K562 (cell line): ENCODE measurements around the gene THEMIS. TPM values are rescaled to one million over a fixed set of nuclear protein-coding genes. Genes with fewer than 3 reads are reported as not detected.

Experiments used
- C11orf30 ChIP-seq: fragments of 450-650 bp; IDR thresholded peaks from 2 replicates; pipeline ENCODE4 v1.6.1; 2016; ENCODE audit warnings: low read depth, mild to moderate bottlenecking
- CAMTA2 ChIP-seq: fragments of 250-450 bp; sonication (Bioruptor Pico); conservative IDR thresholded peaks from 2 replicates; pipeline ENCODE4 v1.5.1; 2022
- CC2D1A ChIP-seq: fragments of 450-650 bp; IDR thresholded peaks from 2 replicates; pipeline ENCODE4 v1.6.1; 2017; ENCODE audit warnings: mild to moderate bottlenecking
- MAFG ChIP-seq: fragments of 450-650 bp; conservative IDR thresholded peaks from 2 replicates; pipeline ENCODE4 v1.6.1; 2016; ENCODE audit warnings: missing genetic modification characterization, missing compliant biosample characterization
- MAFK ChIP-seq: IDR thresholded peaks from 2 replicates; pipeline ENCODE4 v1.6.1; 2011; ENCODE audit warnings: low read length, improper control_type of control experiment
- NR4A1 ChIP-seq, 2 experiments: fragments of 250-450 bp in 1 of 2; fragments of 450-650 bp in 1 of 2; sonication (Bioruptor Pico) in 1 of 2; IDR thresholded peaks; 2 replicates each; pipeline versions ENCODE4 v1.4.0 to v1.6.1; 2016 to 2020; ENCODE audit warnings: mild to moderate bottlenecking in 2 of 2, missing compliant biosample characterization in 1 of 2, missing genetic modification characterization in 1 of 2, moderate library complexity in 1 of 2
- WHSC1 ChIP-seq: IDR thresholded peaks from one replicate; pipeline ENCODE4 v1.6.1; 2012; ENCODE audit warnings: low read length, control low read depth, inconsistent platforms
- ZNF143 ChIP-seq: sonication (generic); formaldehyde crosslinking; IDR thresholded peaks from 2 replicates; pipeline ENCODE4 v1.9.0; 2022; ENCODE audit warnings: mild to moderate bottlenecking, missing genetic modification reagents
- ZNF707 ChIP-seq: fragments of 250-450 bp; sonication (Bioruptor Pico); conservative IDR thresholded peaks from 2 replicates; pipeline ENCODE4 v1.8.0; 2022; ENCODE audit warnings: inconsistent platforms, mild to moderate bottlenecking, moderate library complexity
- ZNF785 ChIP-seq: fragments of 250-450 bp; sonication (Bioruptor Pico); IDR thresholded peaks from 2 replicates; pipeline ENCODE4 v1.4.0; 2020; ENCODE audit warnings: mild to moderate bottlenecking
- ZNF830 ChIP-seq: fragments of 250-450 bp; sonication (Bioruptor Pico); IDR thresholded peaks from 2 replicates; pipeline ENCODE4 v1.5.0; 2021; ENCODE audit warnings: mild to moderate bottlenecking
- polyA plus RNA-seq, 8 experiments: library from polyadenylated mRNA; depleted of rRNA in 4 of 8; stranded (reverse) in 5 of 8; unstranded in 3 of 8; fragments of >200 nt; fragmentation: Nextera tagmentation in 2 of 8; fragmentation: Illumina TruSeq in 1 of 8; extraction: Ambion mirVana in 2 of 8; extraction: Trizol in 1 of 8; gene quantifications; 2 replicates each; pipeline versions ENCODE4 v1.2.1 to v1.2.3, GENCODE V29; 2011 to 2014; ENCODE audit warnings: inconsistent platforms in 1 of 8, missing spikeins in 1 of 8
- total RNA-seq, 7 experiments: library from RNA; depleted of rRNA in 6 of 7; stranded (reverse); fragments of >200 nt in 6 of 7; fragmentation: Illumina TruSeq in 2 of 7; extraction: Trizol in 2 of 7; gene quantifications; 2 replicates each; pipeline versions ENCODE4 v1.2.1 to v1.2.3, GENCODE V29; 2011 to 2021; ENCODE audit warnings: low replicate concordance in 1 of 7
- TF ChIP-seq, protein P1 (sequence below), 2 experiments: fragments of 450-650 bp in 1 of 2; sonication (generic) in 1 of 2; formaldehyde crosslinking in 1 of 2; IDR thresholded peaks; 2 replicates each; pipeline versions ENCODE4 v1.7.1 to v1.9.0; 2016 to 2022; ENCODE audit warnings: inconsistent platforms in 1 of 2, mild to moderate bottlenecking in 1 of 2, missing genetic modification reagents in 1 of 2
- TF ChIP-seq, protein P2 (sequence below): fragments of 150-350 bp; IDR thresholded peaks from 2 replicates; pipeline ENCODE4 v1.6.1; 2014; ENCODE audit warnings: low read depth, mild to moderate bottlenecking, low read length, borderline replicate concordance
- TF ChIP-seq, protein P3 (sequence below): fragments of 450-650 bp; IDR thresholded peaks from 2 replicates; pipeline ENCODE4 v1.6.1; 2017; ENCODE audit warnings: antibody characterized with exemption

Gene THEMIS
- total and polyA plus RNA-seq, 9 of the 15 experiments (the other 6 are each of a cell fraction or from before 2014, with no cell fraction given), result 0.09 TPM; not detected in 8

DNA sequence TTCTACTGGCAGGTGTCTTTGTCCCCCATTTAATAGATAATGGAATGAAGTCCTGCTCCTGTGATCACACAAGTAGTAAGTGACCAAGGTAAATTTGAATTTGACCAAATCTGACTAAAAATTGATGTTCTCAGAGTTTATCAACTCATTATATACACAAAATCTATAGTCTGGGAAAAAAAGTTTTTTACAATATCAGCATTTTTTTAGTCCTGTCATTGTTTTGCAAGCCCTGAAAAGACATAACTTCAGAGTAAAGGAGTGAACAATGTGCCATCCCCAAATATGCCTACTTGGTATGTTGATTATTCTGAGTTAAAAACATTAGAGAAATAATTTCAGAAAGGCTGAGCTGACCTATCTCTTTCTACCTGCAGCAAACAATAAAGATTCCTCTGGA is 209.7 kb downstream of the THEMIS start (continued):
- TF ChIP-seq, protein P1, sequence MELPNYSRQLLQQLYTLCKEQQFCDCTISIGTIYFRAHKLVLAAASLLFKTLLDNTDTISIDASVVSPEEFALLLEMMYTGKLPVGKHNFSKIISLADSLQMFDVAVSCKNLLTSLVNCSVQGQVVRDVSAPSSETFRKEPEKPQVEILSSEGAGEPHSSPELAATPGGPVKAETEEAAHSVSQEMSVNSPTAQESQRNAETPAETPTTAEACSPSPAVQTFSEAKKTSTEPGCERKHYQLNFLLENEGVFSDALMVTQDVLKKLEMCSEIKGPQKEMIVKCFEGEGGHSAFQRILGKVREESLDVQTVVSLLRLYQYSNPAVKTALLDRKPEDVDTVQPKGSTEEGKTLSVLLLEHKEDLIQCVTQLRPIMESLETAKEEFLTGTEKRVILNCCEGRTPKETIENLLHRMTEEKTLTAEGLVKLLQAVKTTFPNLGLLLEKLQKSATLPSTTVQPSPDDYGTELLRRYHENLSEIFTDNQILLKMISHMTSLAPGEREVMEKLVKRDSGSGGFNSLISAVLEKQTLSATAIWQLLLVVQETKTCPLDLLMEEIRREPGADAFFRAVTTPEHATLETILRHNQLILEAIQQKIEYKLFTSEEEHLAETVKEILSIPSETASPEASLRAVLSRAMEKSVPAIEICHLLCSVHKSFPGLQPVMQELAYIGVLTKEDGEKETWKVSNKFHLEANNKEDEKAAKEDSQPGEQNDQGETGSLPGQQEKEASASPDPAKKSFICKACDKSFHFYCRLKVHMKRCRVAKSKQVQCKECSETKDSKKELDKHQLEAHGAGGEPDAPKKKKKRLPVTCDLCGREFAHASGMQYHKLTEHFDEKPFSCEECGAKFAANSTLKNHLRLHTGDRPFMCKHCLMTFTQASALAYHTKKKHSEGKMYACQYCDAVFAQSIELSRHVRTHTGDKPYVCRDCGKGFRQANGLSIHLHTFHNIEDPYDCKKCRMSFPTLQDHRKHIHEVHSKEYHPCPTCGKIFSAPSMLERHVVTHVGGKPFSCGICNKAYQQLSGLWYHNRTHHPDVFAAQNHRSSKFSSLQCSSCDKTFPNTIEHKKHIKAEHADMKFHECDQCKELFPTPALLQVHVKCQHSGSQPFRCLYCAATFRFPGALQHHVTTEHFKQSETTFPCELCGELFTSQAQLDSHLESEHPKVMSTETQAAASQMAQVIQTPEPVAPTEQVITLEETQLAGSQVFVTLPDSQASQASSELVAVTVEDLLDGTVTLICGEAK (IDR thresholded peaks at IDR 0.05), result no peak
- TF ChIP-seq, protein P1 (CRISPR knock-in tag; IDR thresholded peaks at IDR 0.05), result no peak
- TF ChIP-seq MAFK (peak; percentile 19; the same call in 1 of the 2 replicates), ZNF830 (CRISPR knock-in tag) (no peak), WHSC1 (no peak), ZNF143 (CRISPR knock-in tag) (no peak), MAFG (tag) (0 out of 2 replicates have a peak, but pooled peaks have one; percentile 29), CAMTA2 (no peak), ZNF707 (CRISPR knock-in tag) (no peak), ZNF785 (no peak), NR4A1 (CRISPR knock-in tag; IDR thresholded peaks at IDR 0.05) (no peak), NR4A1 (tag; IDR thresholded peaks at IDR 0.05) (no peak), CC2D1A (no peak), C11orf30 (0 out of 2 replicates have a peak, but pooled peaks have one; percentile 27)
- TF ChIP-seq, protein P2, sequence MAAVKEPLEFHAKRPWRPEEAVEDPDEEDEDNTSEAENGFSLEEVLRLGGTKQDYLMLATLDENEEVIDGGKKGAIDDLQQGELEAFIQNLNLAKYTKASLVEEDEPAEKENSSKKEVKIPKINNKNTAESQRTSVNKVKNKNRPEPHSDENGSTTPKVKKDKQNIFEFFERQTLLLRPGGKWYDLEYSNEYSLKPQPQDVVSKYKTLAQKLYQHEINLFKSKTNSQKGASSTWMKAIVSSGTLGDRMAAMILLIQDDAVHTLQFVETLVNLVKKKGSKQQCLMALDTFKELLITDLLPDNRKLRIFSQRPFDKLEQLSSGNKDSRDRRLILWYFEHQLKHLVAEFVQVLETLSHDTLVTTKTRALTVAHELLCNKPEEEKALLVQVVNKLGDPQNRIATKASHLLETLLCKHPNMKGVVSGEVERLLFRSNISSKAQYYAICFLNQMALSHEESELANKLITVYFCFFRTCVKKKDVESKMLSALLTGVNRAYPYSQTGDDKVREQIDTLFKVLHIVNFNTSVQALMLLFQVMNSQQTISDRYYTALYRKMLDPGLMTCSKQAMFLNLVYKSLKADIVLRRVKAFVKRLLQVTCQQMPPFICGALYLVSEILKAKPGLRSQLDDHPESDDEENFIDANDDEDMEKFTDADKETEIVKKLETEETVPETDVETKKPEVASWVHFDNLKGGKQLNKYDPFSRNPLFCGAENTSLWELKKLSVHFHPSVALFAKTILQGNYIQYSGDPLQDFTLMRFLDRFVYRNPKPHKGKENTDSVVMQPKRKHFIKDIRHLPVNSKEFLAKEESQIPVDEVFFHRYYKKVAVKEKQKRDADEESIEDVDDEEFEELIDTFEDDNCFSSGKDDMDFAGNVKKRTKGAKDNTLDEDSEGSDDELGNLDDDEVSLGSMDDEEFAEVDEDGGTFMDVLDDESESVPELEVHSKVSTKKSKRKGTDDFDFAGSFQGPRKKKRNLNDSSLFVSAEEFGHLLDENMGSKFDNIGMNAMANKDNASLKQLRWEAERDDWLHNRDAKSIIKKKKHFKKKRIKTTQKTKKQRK, result no peak
- TF ChIP-seq, protein P3, sequence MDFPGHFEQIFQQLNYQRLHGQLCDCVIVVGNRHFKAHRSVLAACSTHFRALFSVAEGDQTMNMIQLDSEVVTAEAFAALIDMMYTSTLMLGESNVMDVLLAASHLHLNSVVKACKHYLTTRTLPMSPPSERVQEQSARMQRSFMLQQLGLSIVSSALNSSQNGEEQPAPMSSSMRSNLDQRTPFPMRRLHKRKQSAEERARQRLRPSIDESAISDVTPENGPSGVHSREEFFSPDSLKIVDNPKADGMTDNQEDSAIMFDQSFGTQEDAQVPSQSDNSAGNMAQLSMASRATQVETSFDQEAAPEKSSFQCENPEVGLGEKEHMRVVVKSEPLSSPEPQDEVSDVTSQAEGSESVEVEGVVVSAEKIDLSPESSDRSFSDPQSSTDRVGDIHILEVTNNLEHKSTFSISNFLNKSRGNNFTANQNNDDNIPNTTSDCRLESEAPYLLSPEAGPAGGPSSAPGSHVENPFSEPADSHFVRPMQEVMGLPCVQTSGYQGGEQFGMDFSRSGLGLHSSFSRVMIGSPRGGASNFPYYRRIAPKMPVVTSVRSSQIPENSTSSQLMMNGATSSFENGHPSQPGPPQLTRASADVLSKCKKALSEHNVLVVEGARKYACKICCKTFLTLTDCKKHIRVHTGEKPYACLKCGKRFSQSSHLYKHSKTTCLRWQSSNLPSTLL, result no peak
